HG03342 (cell line): ENCODE results near the gene WWC2.
"Not testable (repeated sequence)": the region's sequence is repeated elsewhere in the genome, so short reads cannot be mapped to it uniquely, and the experiment has no call there.

Source experiments
- ATAC-seq: cut with Tn5 transposase; IDR thresholded peaks from one replicate; pipeline ENCODE4 v1.9.1; 2021; ENCODE audit warnings: mild to moderate bottlenecking, moderate library complexity; ENCODE audit not compliant: unreplicated experiment

The WWC2 gene

DNA sequence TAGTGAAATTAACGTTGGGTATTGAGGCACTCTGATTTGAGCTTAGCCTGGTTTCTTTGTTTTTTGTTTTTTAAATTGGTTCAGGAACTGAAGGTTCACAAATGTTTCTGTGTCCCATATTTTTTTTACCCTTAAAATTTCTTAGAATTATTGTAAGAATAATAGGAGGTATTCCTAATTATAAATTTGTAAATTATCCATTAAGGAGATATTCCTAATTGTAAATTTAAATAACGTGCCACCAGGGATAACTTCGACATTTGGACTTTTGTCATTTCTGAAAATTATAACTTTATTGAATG, 1.2 kb downstream of the WWC2 start:
- ATAC-seq = no peak

DNA sequence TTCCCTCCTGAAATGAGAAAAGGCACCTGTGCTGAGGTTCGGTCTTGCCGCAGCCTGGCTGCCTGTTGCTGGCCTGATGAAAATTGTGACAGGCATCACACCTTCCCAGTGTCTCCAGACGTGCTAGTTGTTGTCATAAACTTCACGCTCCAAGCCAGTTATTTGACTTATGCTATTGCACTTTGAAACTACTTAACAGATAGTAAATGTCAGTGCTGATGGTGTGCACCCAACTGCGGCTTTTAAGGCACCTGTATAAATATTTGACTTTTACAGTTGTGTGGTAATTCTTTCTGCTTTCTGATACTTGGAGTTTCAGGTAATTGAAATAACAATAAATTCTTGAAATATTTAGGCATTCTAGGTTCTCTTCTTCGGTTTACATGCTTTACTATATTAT, 1.8 kb downstream of the WWC2 start:
- no peak for ATAC-seq

DNA sequence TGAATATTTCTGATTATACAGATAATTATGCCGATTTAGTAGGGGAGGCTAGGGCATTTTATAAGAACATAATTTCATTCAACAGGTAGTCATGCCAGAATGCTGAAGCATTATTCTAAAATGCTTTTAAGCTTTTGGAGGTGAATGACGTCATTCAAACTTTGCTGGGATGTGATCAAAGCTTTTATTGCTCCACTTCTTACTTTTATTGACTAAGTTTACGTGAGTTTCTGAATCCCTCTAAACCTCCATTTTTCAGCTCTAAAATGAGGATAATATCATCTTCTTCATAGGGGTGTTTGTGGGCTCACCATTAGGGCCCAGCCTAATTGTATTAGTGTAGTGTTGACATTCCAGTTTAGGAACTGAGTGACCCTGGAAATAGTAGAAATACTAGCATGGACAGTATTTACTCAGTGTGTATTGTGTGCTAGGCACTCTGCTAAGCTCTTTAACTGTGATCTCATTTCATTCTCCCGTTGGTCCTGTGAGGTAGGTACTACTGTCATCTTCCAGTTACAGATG, 3.0 kb downstream of the WWC2 start:
- ATAC-seq = no peak

DNA sequence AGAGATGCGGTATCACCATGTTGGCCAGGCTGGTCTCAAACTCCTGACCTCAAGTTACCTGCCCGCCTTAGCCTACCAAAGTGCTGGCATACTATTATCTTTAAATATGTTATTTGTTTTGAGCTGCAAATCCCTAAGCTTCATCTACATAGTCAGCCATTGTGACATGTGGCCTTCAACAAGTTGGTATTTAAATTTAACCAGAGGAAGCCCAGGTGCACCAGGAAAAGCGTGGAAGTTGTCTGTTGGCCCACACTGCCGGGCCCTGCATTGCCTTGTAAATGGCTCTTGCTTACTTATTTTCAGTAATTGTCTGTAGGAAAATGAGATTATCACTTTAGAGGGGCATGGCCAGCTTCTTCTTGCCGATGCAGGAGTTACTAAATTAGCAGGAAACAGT, 6.0 kb downstream of the WWC2 start:
- ATAC-seq = no peak

DNA sequence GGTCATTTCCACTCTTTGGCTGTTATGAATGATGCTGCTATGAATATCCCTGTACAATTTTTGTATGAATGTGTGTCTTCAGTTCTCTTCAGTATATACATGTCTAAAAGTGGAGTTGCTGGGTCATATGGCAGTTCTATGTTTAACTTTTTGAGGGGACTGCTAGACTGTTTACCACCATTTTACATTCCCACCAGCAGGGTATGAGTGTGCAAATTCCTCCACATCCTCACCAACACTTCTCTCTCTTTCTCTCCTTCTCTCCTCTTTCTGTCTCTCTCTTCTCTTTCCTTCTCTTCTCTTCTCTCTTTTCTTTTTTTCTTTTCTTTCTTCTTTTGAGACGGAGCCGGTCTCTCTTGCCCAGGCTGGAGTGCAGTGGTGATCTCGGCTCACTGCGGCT, 7.8 kb downstream of the WWC2 start:
- no peak for ATAC-seq

DNA sequence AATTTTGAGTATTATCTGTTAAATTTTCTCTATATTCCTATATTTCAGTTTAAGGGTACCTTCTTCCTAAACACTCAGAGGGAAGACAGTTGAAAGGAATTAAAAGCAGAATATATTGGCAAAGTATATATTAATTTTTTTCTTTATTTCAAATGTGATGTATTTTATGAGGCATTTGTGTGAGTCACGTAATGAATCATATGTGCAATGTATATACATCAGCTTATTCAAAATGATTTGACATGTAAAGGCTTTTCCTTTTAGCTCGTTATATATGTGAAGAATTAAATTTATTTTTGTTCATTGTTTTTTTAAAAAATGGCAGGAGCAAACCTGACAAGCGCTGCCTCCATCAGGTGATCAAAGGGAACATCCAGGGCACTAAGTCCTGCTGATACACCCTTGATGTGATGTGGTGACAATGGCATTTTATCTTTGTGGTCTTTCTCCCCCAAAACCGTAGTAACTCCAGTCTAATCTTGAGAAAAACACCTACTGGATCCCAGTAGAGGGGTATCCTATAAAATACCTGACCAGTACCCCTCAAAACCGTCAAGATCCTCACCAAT, 8.9 kb downstream of the WWC2 start:
- ATAC-seq = no peak

DNA sequence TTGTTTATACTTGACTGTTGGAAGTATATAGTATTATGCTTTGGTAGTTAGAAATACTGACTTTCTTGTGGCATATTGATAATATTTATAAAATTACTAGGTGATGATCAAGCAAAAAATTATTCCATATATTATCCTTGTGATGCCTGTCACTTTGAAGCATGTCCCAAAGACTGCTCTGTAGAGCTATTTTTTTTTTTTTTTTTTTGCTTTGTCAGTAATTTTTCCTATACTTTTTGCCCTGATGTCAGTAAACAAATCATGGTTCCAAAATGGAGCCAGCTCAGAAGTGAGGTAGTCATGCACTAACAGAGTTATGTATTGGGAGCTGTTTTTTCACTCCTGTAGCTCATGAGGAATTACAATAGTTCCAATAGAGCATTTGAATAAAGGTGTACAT, 11.2 kb downstream of the WWC2 start:
- ATAC-seq = no peak

DNA sequence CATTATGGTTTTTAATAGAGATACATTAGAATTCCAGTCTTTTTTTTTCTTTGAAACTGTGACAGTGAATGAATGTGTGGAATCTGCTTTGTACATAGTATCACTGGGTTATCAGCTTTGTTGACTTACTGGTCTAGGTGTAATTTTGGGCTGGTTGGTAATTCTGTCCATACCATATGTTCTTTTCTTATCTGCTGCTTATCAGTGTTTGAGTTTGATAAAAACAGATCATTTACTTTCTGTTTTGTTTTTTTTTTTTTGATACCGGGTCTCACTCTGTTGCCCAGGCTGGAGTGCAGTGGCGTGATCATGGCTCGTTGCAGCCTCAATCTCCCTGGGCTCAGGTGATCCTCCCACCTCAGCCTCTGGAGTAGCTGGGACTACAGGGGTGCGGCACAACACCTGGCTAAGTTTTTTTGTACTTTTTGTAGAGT, 12.4 kb downstream of the WWC2 start:
- ATAC-seq = no peak

DNA sequence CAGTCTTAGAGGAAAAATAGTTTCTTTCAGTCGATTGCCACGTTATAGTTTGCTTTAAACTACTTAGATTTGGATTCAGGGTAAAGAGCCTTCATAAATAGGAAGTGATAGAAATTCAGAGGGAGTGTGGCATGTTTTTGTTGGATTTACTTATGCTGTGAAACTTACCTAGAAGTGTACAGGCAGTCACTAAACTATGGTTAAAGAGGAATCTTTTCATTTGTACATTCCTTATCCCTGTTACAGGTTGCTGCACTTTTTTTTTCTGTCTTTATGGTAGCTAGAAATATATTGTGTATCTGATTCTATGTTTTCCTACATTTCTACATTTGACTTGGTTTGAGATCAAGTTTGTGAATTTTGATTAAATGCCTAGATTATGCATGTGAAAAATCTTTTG, 19.1 kb downstream of the WWC2 start:
- no peak for ATAC-seq

DNA sequence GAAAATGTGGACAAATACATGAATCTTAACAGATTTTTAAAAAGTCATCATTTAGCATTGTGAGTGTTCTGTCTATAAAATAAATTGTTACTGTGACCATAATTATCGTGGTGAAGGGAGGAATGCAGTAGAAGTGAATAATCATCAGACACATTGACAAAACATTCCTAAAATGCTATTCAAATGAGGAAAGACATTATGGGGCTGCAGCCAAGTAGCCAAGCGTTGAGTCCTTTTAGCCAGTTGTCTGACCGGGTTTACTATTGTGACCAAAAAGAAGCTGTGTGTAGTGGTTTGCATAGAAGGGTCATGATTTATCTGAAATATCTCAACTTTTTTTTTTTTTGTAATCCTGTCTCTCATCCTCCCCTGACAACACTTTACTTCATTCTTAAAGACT, 19.5 kb downstream of the WWC2 start:
- ATAC-seq = no peak

DNA sequence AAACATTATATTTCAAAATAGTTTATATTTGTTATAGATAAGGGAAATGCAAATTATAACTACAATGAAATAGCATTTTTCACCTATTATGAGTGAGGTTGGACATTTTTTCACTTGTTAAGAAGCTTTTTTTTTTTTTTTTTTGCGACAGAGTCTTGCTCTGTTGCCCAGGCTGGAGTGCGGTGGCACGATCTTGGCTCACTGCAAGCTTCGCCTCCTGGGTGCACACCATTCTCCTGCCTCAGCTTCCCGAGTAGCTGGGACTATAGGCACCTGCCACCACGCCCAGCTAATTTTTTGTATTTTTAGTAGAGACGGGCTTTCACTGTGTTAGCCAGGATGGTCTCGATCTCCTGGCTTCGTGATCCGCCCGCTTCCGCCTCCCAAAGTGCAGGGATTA, 22.6 kb downstream of the WWC2 start:
- ATAC-seq = not testable (repeated sequence)

DNA sequence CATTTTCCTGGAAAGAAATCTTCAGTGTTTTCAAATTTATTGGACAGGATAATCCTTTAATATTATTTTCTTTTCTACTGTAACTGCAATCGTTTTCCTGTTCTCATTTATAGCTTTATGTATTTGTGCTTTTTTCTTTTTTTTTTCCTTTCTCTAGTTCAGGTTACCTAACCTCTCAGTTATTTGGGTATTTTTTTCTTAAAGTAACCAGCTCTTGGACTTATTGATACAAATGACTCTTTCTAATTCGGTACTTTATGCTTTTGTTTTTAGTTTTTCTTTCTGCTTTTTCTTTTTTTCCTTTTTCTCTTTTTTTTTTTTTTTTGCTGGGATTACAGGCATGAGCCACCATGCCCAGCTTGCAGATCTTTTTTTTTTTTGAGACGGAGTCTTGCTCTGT, 25.2 kb downstream of the WWC2 start:
- no peak for ATAC-seq

DNA sequence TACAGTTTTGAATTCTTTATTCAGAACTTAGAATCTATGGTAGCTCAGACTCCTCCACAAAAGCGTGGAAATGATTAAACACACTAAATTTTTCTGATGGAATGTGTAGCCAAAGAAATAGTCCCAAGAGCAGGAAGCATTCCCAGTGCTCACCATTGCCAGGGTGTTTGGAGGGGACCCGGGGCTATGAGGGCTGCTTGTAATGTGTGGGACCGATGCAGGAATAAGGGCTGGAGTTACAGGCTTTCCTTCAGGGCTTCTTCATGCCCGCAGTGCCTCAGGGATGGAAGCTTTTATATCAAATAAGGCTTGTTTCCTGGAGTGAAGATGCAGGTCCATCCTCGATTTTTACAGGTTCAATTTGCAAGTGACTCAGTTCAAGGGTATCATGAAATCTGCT, 25.8 kb downstream of the WWC2 start:
- ATAC-seq = no peak

DNA sequence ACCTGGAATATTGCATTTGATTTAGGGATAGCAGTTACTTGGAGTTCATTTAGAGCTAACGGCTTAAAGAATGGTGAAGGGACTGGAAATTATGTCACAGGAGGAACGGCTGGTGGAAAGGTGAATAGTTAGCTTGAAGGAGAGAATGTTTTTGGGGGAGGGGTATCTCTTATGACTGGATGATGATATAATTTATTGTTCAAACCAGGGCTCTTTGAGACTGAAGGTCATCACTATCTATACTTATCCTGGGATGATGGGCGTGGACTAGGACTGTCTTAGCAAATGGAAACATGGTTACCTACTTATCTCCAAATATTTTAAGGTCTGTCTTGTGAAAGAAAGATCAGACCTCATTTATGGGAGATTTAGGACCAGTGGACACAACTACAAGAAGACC, 30.1 kb downstream of the WWC2 start:
- ATAC-seq = no peak

DNA sequence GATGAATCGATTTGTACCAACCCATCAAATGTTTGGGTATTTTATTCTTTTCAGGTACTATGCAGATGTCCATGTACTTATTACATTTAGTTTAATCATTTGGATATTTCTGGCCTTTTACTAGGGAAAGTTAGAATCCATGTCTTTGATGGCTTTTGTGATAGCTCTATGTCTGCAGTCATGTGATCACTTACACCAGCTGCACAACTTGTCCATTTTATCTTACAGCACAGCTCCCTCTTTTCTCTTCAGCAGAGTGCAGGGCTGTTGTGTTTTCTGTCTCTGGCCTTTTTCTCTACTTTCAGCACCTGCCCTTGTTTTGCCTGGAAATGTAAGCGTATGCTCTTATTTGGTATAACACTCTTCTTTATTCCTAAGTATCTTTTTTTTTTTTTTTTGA, 30.6 kb downstream of the WWC2 start:
- ATAC-seq = no peak

DNA sequence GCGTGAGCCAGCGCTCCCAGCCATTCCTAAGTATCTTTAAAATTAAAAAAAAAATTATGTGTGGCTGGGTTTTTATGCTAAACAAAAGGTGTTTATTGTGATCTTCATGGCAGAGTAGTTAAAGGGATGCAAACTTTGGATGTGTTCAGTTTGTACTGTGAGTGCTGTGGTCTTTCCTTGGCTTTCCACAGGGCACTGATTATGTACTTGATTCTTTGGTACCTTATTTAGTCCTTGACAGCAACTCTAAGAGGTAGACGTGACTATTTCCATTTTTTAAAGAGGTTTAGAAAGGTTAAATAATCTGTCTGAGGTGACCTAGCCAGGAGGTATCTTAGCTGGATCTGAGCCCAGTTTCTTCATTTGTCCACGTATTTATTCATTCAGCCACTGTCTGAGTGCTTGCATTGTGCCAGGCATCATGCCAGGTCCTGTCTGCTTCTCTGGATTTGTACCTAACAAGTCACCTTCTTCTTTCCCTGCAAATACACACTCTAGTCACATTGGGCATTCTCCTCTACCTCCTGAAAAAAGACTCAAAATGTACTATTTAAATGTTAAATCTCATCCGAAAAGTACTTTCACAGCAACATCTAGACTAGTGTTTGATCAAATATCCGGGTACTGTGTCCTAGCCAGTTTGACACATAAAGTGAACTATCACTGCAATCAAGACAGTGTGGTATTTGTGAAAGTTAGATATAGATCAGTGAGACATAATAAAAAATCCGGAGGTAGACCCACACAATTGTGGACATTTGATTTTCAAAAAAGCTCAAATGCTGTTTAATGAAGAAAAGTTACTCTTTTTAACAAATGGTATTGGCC, 31.5 kb downstream of the WWC2 start:
- ATAC-seq = no peak

DNA sequence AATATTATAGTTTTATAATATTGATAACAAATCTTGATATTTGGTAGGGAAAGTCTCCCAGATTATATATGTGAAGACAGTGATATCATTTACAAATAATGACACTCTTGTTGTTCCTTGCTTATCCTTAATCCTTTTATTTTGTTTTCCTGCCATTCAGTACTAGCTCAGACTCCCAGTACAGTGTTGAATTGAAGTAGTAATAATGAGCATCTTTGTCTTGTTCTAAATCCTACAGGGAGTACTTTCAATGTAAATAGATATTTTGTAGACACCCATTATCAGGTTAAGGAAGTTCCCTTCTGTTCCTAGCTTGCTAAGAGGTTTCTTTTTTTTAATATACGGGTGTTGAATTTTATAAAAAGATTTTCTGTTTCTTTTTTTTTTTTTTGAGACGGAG, 33.0 kb downstream of the WWC2 start:
- ATAC-seq = no peak

DNA sequence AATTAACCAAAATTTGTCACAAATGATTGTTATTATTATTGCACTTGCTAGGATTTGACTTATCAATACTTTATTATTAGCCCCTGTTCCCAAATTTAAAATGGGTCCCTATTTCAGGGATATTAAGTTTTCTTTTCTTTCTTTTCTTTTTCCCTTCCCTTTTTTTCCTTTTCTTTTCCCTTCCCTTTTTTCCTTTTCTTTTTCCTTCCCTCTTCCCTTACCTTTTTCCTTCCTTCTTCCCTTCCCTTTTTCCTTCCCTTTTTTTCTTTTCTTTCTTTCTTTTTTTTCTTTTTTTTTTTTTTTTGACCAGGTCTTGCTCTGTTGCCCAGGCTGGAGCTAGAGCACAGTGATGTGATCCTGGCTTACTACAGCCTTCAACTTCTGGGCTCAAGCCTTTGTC, 33.8 kb downstream of the WWC2 start:
- ATAC-seq = no peak

DNA sequence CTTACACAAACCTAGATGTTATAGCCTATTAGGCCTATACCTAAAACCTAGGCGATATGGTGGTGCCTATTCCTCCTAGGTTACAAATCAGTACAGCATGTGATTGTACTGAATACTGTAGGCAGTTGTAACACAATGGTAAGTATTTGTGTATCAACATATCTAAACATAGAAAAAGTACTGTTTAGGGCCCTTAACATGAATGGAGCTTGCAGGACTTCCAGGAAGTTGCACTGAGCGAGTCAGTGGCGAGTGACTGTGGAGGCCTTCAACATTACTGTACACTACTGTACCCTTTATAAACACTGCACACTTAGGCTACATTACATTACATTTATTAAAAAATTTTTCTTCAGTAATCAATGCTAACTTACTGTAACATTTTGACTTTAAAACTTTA, 37.8 kb downstream of the WWC2 start:
- no peak for ATAC-seq

DNA sequence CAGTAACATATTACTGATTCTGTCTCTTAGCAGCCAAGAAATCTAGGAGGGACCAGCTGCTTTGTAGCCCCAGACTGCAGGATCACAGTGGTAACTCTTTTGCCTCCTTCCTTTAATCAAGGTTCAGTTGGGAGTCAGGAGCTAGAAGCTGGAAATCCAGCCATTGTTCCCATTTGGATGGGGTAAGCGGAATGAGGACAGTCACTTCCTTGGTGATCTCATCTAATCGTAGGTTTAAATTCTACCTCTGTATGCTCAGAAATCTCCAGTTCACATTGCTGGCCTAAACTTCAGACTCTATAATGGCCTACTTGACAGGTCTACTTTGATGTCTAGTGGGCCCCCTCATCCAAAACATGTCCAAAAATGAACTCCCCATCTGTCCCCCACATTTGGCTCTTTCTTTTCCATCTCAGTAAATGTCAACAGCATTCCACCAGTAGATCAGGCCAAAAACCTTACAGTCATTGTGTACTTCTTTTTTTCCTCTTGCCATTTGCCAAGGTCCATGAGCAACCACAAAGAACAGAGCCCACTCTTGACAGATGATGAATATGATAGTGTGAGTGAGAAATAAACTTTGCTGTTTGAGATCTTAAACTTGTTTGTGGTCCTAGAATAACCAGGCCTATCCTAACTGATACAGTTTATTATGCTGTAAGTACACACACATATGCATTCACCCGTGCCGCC, 40.1 kb downstream of the WWC2 start:
- ATAC-seq = no peak

DNA sequence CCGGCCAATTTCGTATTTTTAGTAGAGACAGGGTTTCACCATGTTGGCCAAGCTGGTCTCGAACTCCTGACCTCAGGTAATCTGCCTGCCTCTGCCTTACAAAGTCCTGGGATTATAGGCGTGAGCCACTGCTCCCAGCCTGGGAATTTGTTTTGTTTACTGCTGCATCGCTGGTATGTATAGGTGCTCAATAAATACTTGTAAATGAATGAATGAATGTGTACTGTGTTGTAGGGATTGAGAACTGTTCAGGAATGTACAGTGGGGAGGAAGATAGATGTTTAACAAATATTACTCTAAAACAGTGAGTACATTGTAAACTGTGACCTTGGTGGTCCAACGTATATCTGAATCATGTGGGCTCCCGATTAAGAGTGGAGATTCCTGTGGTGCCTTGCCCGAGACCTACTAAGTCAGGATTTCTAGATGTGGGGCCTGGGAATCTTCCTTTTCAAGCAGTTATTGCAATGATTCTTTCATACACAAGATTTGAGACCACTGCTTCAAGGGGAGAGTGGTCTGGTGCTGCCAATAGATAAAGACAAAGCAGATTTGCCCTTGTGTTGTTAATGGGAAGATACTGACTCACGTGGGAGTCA, 41.0 kb downstream of the WWC2 start:
- ATAC-seq = no peak

DNA sequence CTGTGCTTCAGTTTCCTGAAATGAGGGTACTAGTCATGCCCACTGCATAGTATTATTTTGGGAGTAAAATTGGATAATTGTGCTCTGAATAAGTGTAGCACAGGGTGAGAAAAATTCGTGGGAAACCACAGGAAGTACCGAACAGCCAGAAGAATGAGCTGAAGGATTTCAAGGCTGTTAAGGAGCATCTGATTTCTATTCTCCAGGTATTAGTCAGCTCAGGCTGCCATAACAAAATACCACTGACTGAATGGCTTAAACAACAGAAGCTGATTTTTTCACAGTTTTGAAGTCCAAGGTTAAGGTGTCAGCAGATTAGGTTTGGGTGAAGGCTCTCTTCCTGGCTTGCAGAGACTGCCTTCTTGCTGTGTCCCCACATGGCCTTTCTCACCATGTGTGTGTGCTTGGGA, 41.9 kb downstream of the WWC2 start:
- ATAC-seq = no peak
